SK-N-SH (cell line): Measurements from ENCODE around the gene YDJC. TPM values are rescaled to one million over a fixed set of nuclear protein-coding genes. Genes with fewer than 3 reads are reported as not detected.

Source experiments
- CTCF ChIA-PET: fragments of 300-600, 350-600 bp; formaldehyde crosslinking; extraction: SDS; loops from one replicate; lab custom pipeline; 2021; lab: Yijun Ruan, JAX
- POLR2A ChIA-PET: fragments of 350-600 bp; sonication (Branson Sonifier 250); formaldehyde crosslinking; extraction: SDS; loops from one replicate; lab custom pipeline; 2020; ENCODE audit warnings: antibody characterized with exemption, inconsistent platforms; lab: Yijun Ruan, JAX
- DNase-seq: peaks from one replicate; pipeline ENCODE4 v3.0.0; 2012
- H2AFZ ChIP-seq: fragments of 200-600 bp; sonication (generic); 2 replicates; pipeline ENCODE4 v1.8.1; 2016; ENCODE audit warnings: antibody characterized with exemption, mild to moderate bottlenecking, low read depth
- H3F3A ChIP-seq: fragments of 200-600 bp; sonication (generic); replicated peaks from 2 replicates; pipeline ENCODE3; 2016; ENCODE audit warnings: antibody characterized with exemption, mild to moderate bottlenecking; ENCODE audit not compliant: insufficient read depth
- H3K27ac ChIP-seq, 2 experiments: fragments of 200-500 bp in 1 of 2; fragments of 200-600 bp in 1 of 2; sonication (Bioruptor generic) in 1 of 2; sonication (generic), shearing (Covaris generic) in 1 of 2; 2 replicates each; pipeline versions ENCODE4 v1.5.1 to v1.6.1; 2014 to 2016; ENCODE audit warnings: low read depth in 2 of 2, inconsistent platforms in 1 of 2, low read length in 1 of 2, mild to moderate bottlenecking in 1 of 2, mixed read lengths in 1 of 2
- H3K27me3 ChIP-seq: fragments of 200-600 bp; sonication (generic), shearing (Covaris generic); 2 replicates; pipeline ENCODE4 v1.6.1; 2016; ENCODE audit warnings: mixed run types; ENCODE audit not compliant: insufficient read depth
- H3K36me3 ChIP-seq, 2 experiments: fragments of 200-500 bp in 1 of 2; fragments of 200-600 bp in 1 of 2; sonication (Bioruptor generic) in 1 of 2; sonication (generic) in 1 of 2; replicated peaks in 1 of 2; 2 replicates each; pipeline versions ENCODE3 to v1.5.1; 2014 to 2016; ENCODE audit warnings: low read length in 1 of 2, mild to moderate bottlenecking in 1 of 2; ENCODE audit not compliant: insufficient read depth in 2 of 2, control insufficient read depth in 1 of 2
- H3K4me1 ChIP-seq, 2 experiments: fragments of 200-500 bp in 1 of 2; fragments of 200-600 bp in 1 of 2; sonication (Bioruptor generic) in 1 of 2; sonication (generic), shearing (Covaris generic) in 1 of 2; 2 replicates each; pipeline versions ENCODE4 v1.5.1 to v1.6.1; 2014 to 2016; ENCODE audit warnings: low read depth in 1 of 2, low read length in 1 of 2, mixed run types in 1 of 2; ENCODE audit not compliant: insufficient read depth in 2 of 2, control insufficient read depth in 1 of 2
- H3K4me2 ChIP-seq: fragments of 200-600 bp; sonication (generic), shearing (Covaris generic); 2 replicates; pipeline ENCODE4 v1.6.1; 2017; ENCODE audit warnings: mixed run types
- H3K4me3 ChIP-seq, 2 experiments: fragments of 200-500 bp in 1 of 2; fragments of 200-600 bp in 1 of 2; sonication (Bioruptor generic) in 1 of 2; sonication (generic), shearing (Covaris generic) in 1 of 2; 2 replicates each; pipeline versions ENCODE4 v1.5.1 to v1.8.1; 2014 to 2016; ENCODE audit warnings: low read depth in 2 of 2, inconsistent platforms in 1 of 2, low read length in 1 of 2, mild to moderate bottlenecking in 1 of 2, mixed read lengths in 1 of 2, moderate library complexity in 1 of 2
- H3K79me2 ChIP-seq: fragments of 200-600 bp; sonication (generic); 2 replicates; pipeline ENCODE4 v1.8.1; 2017; ENCODE audit warnings: mild to moderate bottlenecking; ENCODE audit not compliant: insufficient read depth
- H3K9ac ChIP-seq: fragments of 200-600 bp; sonication (generic); 2 replicates; pipeline ENCODE4 v1.6.1; 2017; ENCODE audit warnings: mixed run types
- H3K9me2 ChIP-seq: fragments of 200-600 bp; sonication (generic); 2 replicates; pipeline ENCODE4 v1.6.1; 2017; ENCODE audit warnings: mixed run types
- H3K9me3 ChIP-seq: fragments of 200-600 bp; sonication (generic); 2 replicates; pipeline ENCODE4 v1.6.1; 2017; ENCODE audit warnings: mixed run types, mild to moderate bottlenecking, moderate library complexity
- H4K20me1 ChIP-seq: fragments of 200-600 bp; sonication (generic); 2 replicates; pipeline ENCODE4 v1.6.1; 2017; ENCODE audit warnings: mild to moderate bottlenecking, mixed run types; ENCODE audit not compliant: insufficient read depth
- CHD2 ChIP-seq: fragments of 150-350 bp; IDR thresholded peaks from 2 replicates; pipeline ENCODE4 v1.6.1; 2018; ENCODE audit warnings: low read length; ENCODE audit not compliant: partially characterized antibody
- CTCF ChIP-seq: fragments of 200-600 bp; sonication (generic); IDR thresholded peaks from 2 replicates; pipeline ENCODE4 v1.6.1; 2017; ENCODE audit warnings: antibody characterized with exemption, mild to moderate bottlenecking, moderate library complexity
- ELF1 ChIP-seq: IDR thresholded peaks from 2 replicates; pipeline ENCODE4 v1.4.0; 2012
- EP300 ChIP-seq, 2 experiments: IDR thresholded peaks; 2 replicates each; pipeline versions ENCODE4 v1.4.0 to v1.6.1; 2012; ENCODE audit warnings: borderline replicate concordance in 1 of 2, low read depth in 1 of 2, low read length in 1 of 2
- EZH2phosphoT487 ChIP-seq: fragments of 200-600 bp; sonication (generic); IDR thresholded peaks from 2 replicates; pipeline ENCODE4 v1.6.1; 2017; ENCODE audit warnings: low read depth, mixed run types, mild to moderate bottlenecking, antibody characterized with exemption, moderate library complexity, borderline replicate concordance
- GABPA ChIP-seq: IDR thresholded peaks from 2 replicates; pipeline ENCODE4 v1.4.0; 2012; ENCODE audit warnings: low read depth, mild to moderate bottlenecking
- GATA2 ChIP-seq: sonication (generic); formaldehyde crosslinking; IDR thresholded peaks from 2 replicates; pipeline ENCODE4 v1.5.0; 2020; ENCODE audit warnings: mild to moderate bottlenecking, missing genetic modification reagents
- IRF3 ChIP-seq: fragments of 150-350 bp; IDR thresholded peaks from 2 replicates; pipeline ENCODE4 v1.6.1; 2016; ENCODE audit warnings: mild to moderate bottlenecking, low read depth, low read length
- MEF2A ChIP-seq: IDR thresholded peaks from 2 replicates; pipeline ENCODE4 v1.4.0; 2012; ENCODE audit warnings: low read depth, borderline replicate concordance
- NFIC ChIP-seq: IDR thresholded peaks from 2 replicates; pipeline ENCODE4 v1.4.0; 2012; ENCODE audit warnings: borderline replicate concordance
- NRF1 ChIP-seq: IDR thresholded peaks from 2 replicates; pipeline ENCODE4 v1.6.1; 2012; ENCODE audit warnings: low read depth, mild to moderate bottlenecking, low read length
- PBX3 ChIP-seq: IDR thresholded peaks from 2 replicates; pipeline ENCODE4; 2012
- POLR2AphosphoS5 ChIP-seq: IDR thresholded peaks from 2 replicates; pipeline ENCODE4 v1.6.1; 2012; ENCODE audit warnings: low read depth, low read length
- RAD21 ChIP-seq: IDR thresholded peaks from 2 replicates; pipeline ENCODE4 v1.6.1; 2012; ENCODE audit warnings: mild to moderate bottlenecking, low read length
- RCOR1 ChIP-seq: fragments of 150-350 bp; IDR thresholded peaks from 2 replicates; pipeline ENCODE4 v1.6.1; 2017; ENCODE audit warnings: antibody characterized with exemption, low read length
- TAF1 ChIP-seq: IDR thresholded peaks from 2 replicates; pipeline ENCODE4 v1.6.1; 2012; ENCODE audit warnings: low read depth, mild to moderate bottlenecking, low read length, moderate library complexity, borderline replicate concordance
- USF1 ChIP-seq: IDR thresholded peaks from 2 replicates; pipeline ENCODE4 v1.4.0; 2012; ENCODE audit warnings: low read depth, borderline replicate concordance
- YY1 ChIP-seq: IDR thresholded peaks from 2 replicates; pipeline ENCODE4 v1.4.0; 2012; ENCODE audit warnings: low read depth, mild to moderate bottlenecking
- WGBS: methylation state at CpG from one replicate; pipeline ENCODE4 v1.1.6; 2017; ENCODE audit warnings: low lambda C conversion rate; 5-methylcytosine and 5-hydroxymethylcytosine counted together
- polyA plus RNA-seq, 3 experiments: library from polyadenylated mRNA; depleted of rRNA; stranded (reverse); fragments of >200 nt; gene quantifications; 2 replicates each; pipeline ENCODE4 v1.2.3, GENCODE V29; 2012
- TF ChIP-seq, protein P1 (sequence below): IDR thresholded peaks from 2 replicates; pipeline ENCODE4 v1.4.0; 2012; ENCODE audit warnings: low read depth, borderline replicate concordance
- TF ChIP-seq, protein P2 (sequence below): IDR thresholded peaks from 2 replicates; pipeline ENCODE4 v1.4.0; 2012; ENCODE audit warnings: low read depth

YDJC gene
- polyA plus RNA-seq, 1 of the 3 experiments (the other 2 are of a cell fraction) = 37.4 TPM

- WGBS = 84% methylated on average over 6 of the region's 7 CpGs
- Histone ChIP-seq H4K20me1 (no peaks in the 10 kb centered on the region), H3K27ac (no peak overlapping the region), H2AFZ (no peak overlapping the region), H3K27me3 (no peaks in the 10 kb centered on the region), H3K9me3 (no peaks in the 10 kb centered on the region), H3K4me1 (peaks cover 0 to 8% of the 10 kb centered on the region in 2 experiments; a peak in 1 of 4 replicates), H3F3A (peaks cover 20% of the 10 kb centered on the region), H3K4me2 (no peak overlapping the region), H3K4me3 (no peak overlapping the region), H3K9me2 (no peaks in the 10 kb centered on the region), H3K9ac (no peak overlapping the region), H3K36me3 (no peaks in the 10 kb centered on the region)
- CTCF ChIA-PET = no interaction called here
- no peak for DNase-seq
- TF ChIP-seq EP300 (IDR thresholded peaks at IDR 0.05; ENCODE audit: borderline replicate concordance in 1 of 2, low read depth in 1 of 2, low read length in 1 of 2) (no peak), NFIC (no peak), IRF3 (no peak)
- TF ChIP-seq, protein P1, sequence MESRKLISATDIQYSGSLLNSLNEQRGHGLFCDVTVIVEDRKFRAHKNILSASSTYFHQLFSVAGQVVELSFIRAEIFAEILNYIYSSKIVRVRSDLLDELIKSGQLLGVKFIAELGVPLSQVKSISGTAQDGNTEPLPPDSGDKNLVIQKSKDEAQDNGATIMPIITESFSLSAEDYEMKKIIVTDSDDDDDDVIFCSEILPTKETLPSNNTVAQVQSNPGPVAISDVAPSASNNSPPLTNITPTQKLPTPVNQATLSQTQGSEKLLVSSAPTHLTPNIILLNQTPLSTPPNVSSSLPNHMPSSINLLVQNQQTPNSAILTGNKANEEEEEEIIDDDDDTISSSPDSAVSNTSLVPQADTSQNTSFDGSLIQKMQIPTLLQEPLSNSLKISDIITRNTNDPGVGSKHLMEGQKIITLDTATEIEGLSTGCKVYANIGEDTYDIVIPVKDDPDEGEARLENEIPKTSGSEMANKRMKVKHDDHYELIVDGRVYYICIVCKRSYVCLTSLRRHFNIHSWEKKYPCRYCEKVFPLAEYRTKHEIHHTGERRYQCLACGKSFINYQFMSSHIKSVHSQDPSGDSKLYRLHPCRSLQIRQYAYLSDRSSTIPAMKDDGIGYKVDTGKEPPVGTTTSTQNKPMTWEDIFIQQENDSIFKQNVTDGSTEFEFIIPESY = no peak
- TF ChIP-seq, all 33 proteins: peak for 0
- 0 out of 2 replicates have a peak, but pooled peaks cover 3% of the 10 kb centered on the region for H3K79me2 ChIP-seq
- POLR2A ChIA-PET = no interaction called here
Measured at GRCh38 chr22:21660904-21661303, 31.1 kb upstream of the YDJC start.

DNA sequence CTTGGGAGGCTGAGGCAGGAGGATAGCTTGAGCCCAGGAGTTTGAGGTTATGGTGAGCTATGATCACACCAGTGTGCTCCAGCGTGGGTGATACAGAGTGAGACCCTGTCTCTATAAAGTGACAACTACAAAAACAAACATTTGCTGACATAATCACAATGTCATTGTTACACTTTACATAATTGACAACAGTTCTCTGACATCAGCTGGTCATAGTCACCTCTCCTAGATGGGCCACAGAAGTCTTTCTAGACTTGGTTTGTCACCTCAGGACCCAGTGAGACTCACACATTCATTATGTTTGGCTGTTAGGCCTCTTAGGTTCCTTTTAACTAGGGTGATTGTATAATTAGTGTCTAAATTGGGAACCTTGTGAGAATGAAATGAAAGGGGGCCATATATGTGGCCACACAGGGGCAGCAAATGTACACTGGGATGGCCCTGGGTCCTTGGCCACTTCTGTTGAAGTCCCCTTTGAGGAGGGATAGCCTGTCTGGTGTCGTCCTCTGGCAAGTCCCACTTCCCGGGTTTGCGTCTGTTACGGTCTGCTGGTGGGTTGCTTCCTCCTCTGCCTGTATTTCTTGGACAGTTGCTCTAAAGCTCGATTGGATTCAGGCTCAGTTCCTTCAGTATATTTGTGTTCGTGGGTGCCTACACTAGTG, 30.2 kb upstream of the YDJC start:
- H2AFZ ChIP-seq = no peak overlapping the region
- TF ChIP-seq RAD21 (no peak; the same call in 1 of the 2 replicates), NRF1 (no peak), CHD2 (no peak), CTCF (no peak), USF1 (no peak), PBX3 (no peak), ELF1 (no peak), GABPA (no peak), MEF2A (no peak), TAF1 (no peak), EZH2phosphoT487 (no peak), RCOR1 (no peak), POLR2AphosphoS5 (no peak), GATA2 (CRISPR knock-in tag) (no peak), YY1 (no peak)
- TF ChIP-seq, protein P2, sequence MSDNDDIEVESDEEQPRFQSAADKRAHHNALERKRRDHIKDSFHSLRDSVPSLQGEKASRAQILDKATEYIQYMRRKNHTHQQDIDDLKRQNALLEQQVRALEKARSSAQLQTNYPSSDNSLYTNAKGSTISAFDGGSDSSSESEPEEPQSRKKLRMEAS = no peak

More for the DNA sequence above, 30.2 kb upstream of the YDJC start:
- Histone ChIP-seq H3K27ac (no peak overlapping the region), H3K4me1 (peaks cover 0 to 5% of the 10 kb centered on the region in 2 experiments; a peak in 1 of 4 replicates), H3K79me2 (0 out of 2 replicates have a peak, but pooled peaks cover 3% of the 10 kb centered on the region), H3K9me2 (no peaks in the 10 kb centered on the region), H3K27me3 (no peaks in the 10 kb centered on the region), H3K9ac (no peak overlapping the region), H3K4me2 (no peak overlapping the region), H3K36me3 (no peaks in the 10 kb centered on the region), H3K9me3 (no peaks in the 10 kb centered on the region), H3K4me3 (no peak overlapping the region), H4K20me1 (no peaks in the 10 kb centered on the region), H3F3A (peaks cover 22% of the 10 kb centered on the region)
- WGBS = 81% methylated on average over 6 of the region's 7 CpGs
- no peak for DNase-seq
- ChIA-PET POLR2A (interaction anchor here (1.0 kb wide), 1 partner anchor 9 kb away, joined by 3 read pairs; no protein-coding TSS in a partner anchor), CTCF (interaction anchor here (1.5 to 2.7 kb wide), 2 partner anchors 13 to 31 kb away, joined by 7 to 12 read pairs; partner anchors contain the start of gene YDJC)
